PC-9 (cell line): ENCODE results near the gene PIK3R3. TPM values are rescaled to one million over a fixed set of nuclear protein-coding genes. Genes with fewer than 3 reads are reported as not detected.

Source experiments
- BruUV-seq: library from RNA; stranded (reverse); fragments of 400-500 nt; replicated peaks from 2 replicates; lab custom pipeline; 2021; lab: Mats Ljungman, UMichigan
- CTCF ChIA-PET: fragments of 300-600 bp; sonication (Branson Sonifier 250); formaldehyde crosslinking; loops from one replicate; lab custom pipeline; 2022; ENCODE audit warnings: antibody characterized with exemption; lab: Charles Lee
- POLR2A ChIA-PET: fragments of 300-600 bp; sonication (Branson Sonifier 250); formaldehyde crosslinking; loops from one replicate; lab custom pipeline; 2022; ENCODE audit warnings: antibody characterized with exemption; ENCODE audit not compliant: unreplicated experiment; lab: Charles Lee
- DNase-seq, 2 experiments: peaks; one replicate each; pipeline versions ENCODE4 v3.0.0 to v3.0.0-alpha.2; 2015 to 2022; ENCODE audit warnings: mixed read lengths in 1 of 2
- H2AFZ ChIP-seq: fragments of 200-600 bp; sonication (generic); 2 replicates; pipeline ENCODE4 v1.8.1; 2017; ENCODE audit warnings: antibody characterized with exemption
- H3F3A ChIP-seq: fragments of 200-600 bp; sonication (generic); 2 replicates; pipeline ENCODE4 v1.8.1; 2017; ENCODE audit warnings: antibody characterized with exemption, mild to moderate bottlenecking, low read depth; ENCODE audit not compliant: insufficient read depth
- H3K27ac ChIP-seq: fragments of 200-600 bp; sonication (generic); 2 replicates; pipeline ENCODE4 v1.6.1; 2016; ENCODE audit warnings: mixed run types
- H3K27me3 ChIP-seq: fragments of 200-600 bp; sonication (generic); 2 replicates; pipeline ENCODE4 v1.6.1; 2016; ENCODE audit warnings: low read depth, mixed run types; ENCODE audit not compliant: insufficient read depth
- H3K36me3 ChIP-seq: fragments of 200-600 bp; sonication (generic); 2 replicates; pipeline ENCODE4 v1.6.1; 2016; ENCODE audit warnings: low read depth, mixed run types
- H3K4me1 ChIP-seq: fragments of 200-600 bp; sonication (generic); replicated peaks from 2 replicates; pipeline ENCODE4 v1.6.1; 2016; ENCODE audit warnings: mixed run types; ENCODE audit not compliant: insufficient read depth
- H3K4me2 ChIP-seq: fragments of 200-600 bp; sonication (generic); 2 replicates; pipeline ENCODE4 v1.6.1; 2017; ENCODE audit warnings: mixed run types
- H3K4me3 ChIP-seq: fragments of 200-600 bp; sonication (generic); 2 replicates; pipeline ENCODE4 v1.6.1; 2016; ENCODE audit warnings: mixed run types
- H3K79me2 ChIP-seq: fragments of 200-600 bp; sonication (generic); 2 replicates; pipeline ENCODE4 v1.6.1; 2017; ENCODE audit warnings: low read depth, mixed run types
- H3K9me2 ChIP-seq: fragments of 200-600 bp; sonication (generic); 2 replicates; pipeline ENCODE4 v1.8.1; 2017; ENCODE audit warnings: mild to moderate bottlenecking; ENCODE audit not compliant: insufficient read depth
- H3K9me3 ChIP-seq: fragments of 200-600 bp; sonication (generic); 2 replicates; pipeline ENCODE4 v1.8.1; 2016; ENCODE audit warnings: low read depth; ENCODE audit not compliant: insufficient read depth
- H4K20me1 ChIP-seq: fragments of 200-600 bp; sonication (generic); 2 replicates; pipeline ENCODE4 v1.8.1; 2017; ENCODE audit not compliant: insufficient read depth
- CTCF ChIP-seq: fragments of 200-600 bp; sonication (generic); conservative IDR thresholded peaks from 2 replicates; pipeline ENCODE4 v1.6.1; 2017; ENCODE audit warnings: mixed run types, antibody characterized with exemption, mild to moderate bottlenecking, moderate library complexity
- EZH2 ChIP-seq: fragments of 200-600 bp; sonication (generic); IDR thresholded peaks from 2 replicates; pipeline ENCODE4 v1.8.0; 2017; ENCODE audit warnings: antibody characterized with exemption, low read depth
- intact Hi-C: fragments of 100-400 bp; cut with micrococcal nuclease; formaldehyde crosslinking; loops from one replicate; pipeline ENCODE4 v1.10.0; 2022; ENCODE audit not compliant: unreplicated experiment
- total RNA-seq: library from RNA; stranded (reverse); gene quantifications from 2 replicates; pipeline ENCODE4 v1.2.3, GENCODE V29; 2021

The PIK3R3 gene
- total RNA-seq, 1 experiment from 2014 or later, result 44.2 TPM

GRCh38 chr1:46153732-46154131, 21.3 kb upstream of the PIK3R3 start:
- no peak overlapping the region for H3K4me3 ChIP-seq
- H3K9me3 ChIP-seq, result no peaks in the 10 kb centered on the region
- H3F3A ChIP-seq, result no peaks in the 10 kb centered on the region
- H3K36me3 ChIP-seq, result no peaks in the 10 kb centered on the region
- no peaks in the 10 kb centered on the region for H3K27me3 ChIP-seq
- H3K27ac ChIP-seq, result no peak overlapping the region
- intact Hi-C loops, result no loop called here
- TF ChIP-seq EZH2, result no peak
- no peak for TF ChIP-seq CTCF
- DNase-seq, result no peak
- H3K79me2 ChIP-seq, result no peaks in the 10 kb centered on the region
- CTCF ChIA-PET, result no interaction called here
- H4K20me1 ChIP-seq, result no peaks in the 10 kb centered on the region
- H3K4me2 ChIP-seq, result no peak overlapping the region
- POLR2A ChIA-PET, result no interaction called here
- peaks cover 8% of the 10 kb centered on the region; the same call in 1 of the 2 replicates for H3K4me1 ChIP-seq
- BruUV-seq, result no TSS peak
- no peaks in the 10 kb centered on the region for H3K9me2 ChIP-seq
- H2AFZ ChIP-seq, result no peak overlapping the region

GRCh38 chr1:46153228-46153627, 20.8 kb upstream of the PIK3R3 start:
- Histone ChIP-seq H4K20me1 (no peaks in the 10 kb centered on the region), H3K36me3 (no peaks in the 10 kb centered on the region), H3F3A (no peaks in the 10 kb centered on the region), H3K4me1 (peaks cover 8% of the 10 kb centered on the region; the same call in 1 of the 2 replicates), H3K27me3 (no peaks in the 10 kb centered on the region), H2AFZ (no peak overlapping the region), H3K79me2 (no peaks in the 10 kb centered on the region), H3K27ac (no peak overlapping the region), H3K9me2 (no peaks in the 10 kb centered on the region), H3K9me3 (no peaks in the 10 kb centered on the region), H3K4me3 (no peak overlapping the region), H3K4me2 (no peak overlapping the region)
- CTCF ChIA-PET, result no interaction called here
- intact Hi-C loops, result no loop called here
- BruUV-seq, result no TSS peak
- TF ChIP-seq CTCF, result no peak
- no peak for TF ChIP-seq EZH2
- DNase-seq, result no peak
- POLR2A ChIA-PET, result no interaction called here

GRCh38 chr1:46152016-46152415, 19.6 kb upstream of the PIK3R3 start:
- BruUV-seq, result no TSS peak
- H3K27me3 ChIP-seq, result no peaks in the 10 kb centered on the region
- H4K20me1 ChIP-seq, result no peaks in the 10 kb centered on the region
- no peaks in the 10 kb centered on the region for H3F3A ChIP-seq
- no peaks in the 10 kb centered on the region for H3K9me2 ChIP-seq
- no peaks in the 10 kb centered on the region for H3K9me3 ChIP-seq
- H3K79me2 ChIP-seq, result no peaks in the 10 kb centered on the region
- intact Hi-C loops, result no loop called here
- H3K4me2 ChIP-seq, result no peak overlapping the region
- H3K4me3 ChIP-seq, result no peak overlapping the region
- POLR2A ChIA-PET, result no interaction called here
- H3K4me1 ChIP-seq, result peaks cover 8% of the 10 kb centered on the region; the same call in 1 of the 2 replicates
- CTCF ChIA-PET, result no interaction called here
- no peaks in the 10 kb centered on the region for H3K36me3 ChIP-seq
- TF ChIP-seq CTCF (no peak), EZH2 (no peak)
- DNase-seq, result no peak
- H3K27ac ChIP-seq, result no peak overlapping the region
- no peak overlapping the region for H2AFZ ChIP-seq
